Vagina (tissue), 2 donors: Measurements from ENCODE around the gene OPTC.

Experiments used
- POLR2A ChIP-seq, 2 donors: fragments of 450-650 bp; IDR thresholded peaks; one replicate each; pipeline ENCODE4 v1.6.1; 2017; ENCODE audit warnings: antibody characterized with exemption in 2 of 2, mild to moderate bottlenecking in 2 of 2, moderate library complexity in 2 of 2
- POLR2AphosphoS5 ChIP-seq, 2 donors: sonication (generic); formaldehyde crosslinking; IDR thresholded peaks; one replicate each; pipeline ENCODE4 v1.9.0; 2017; ENCODE audit warnings: antibody characterized with exemption in 2 of 2, mild to moderate bottlenecking in 2 of 2, low read depth in 1 of 2; ENCODE audit not compliant: insufficient read depth in 1 of 2
- TF ChIP-seq, protein P1 (sequence below), 3 experiments: fragments of 450-650 bp in 2 of 3; fragments of 200-600 bp in 1 of 3; sonication (generic) in 1 of 3; IDR thresholded peaks; one replicate each; pipeline ENCODE4 v1.5.1; 2017 to 2019; ENCODE audit warnings: antibody characterized with exemption in 3 of 3, mild to moderate bottlenecking in 2 of 3, moderate library complexity in 2 of 3

DNA sequence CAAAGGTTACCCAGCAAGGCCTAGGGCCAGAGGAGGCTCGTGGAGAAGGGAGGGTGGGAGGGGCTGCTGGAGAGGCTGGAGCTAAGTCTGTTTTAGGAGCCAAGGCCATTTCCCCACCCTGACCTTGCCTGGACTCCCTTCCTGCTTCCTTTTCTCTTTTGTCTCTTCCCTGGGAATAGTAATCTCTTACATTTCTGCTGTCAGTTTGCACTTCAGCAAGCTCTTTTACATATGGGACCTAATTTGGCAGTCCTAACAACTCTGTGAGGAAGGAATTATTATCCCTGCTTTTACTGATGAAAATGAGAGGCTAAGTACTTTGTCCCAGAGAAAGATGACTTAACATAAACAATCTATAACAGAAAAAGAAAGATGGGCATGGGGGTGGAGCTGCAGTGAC is 13.8 kb downstream of the OPTC start:
- no peak for TF ChIP-seq POLR2A (IDR thresholded peaks at IDR 0.05)
- TF ChIP-seq, protein P1, sequence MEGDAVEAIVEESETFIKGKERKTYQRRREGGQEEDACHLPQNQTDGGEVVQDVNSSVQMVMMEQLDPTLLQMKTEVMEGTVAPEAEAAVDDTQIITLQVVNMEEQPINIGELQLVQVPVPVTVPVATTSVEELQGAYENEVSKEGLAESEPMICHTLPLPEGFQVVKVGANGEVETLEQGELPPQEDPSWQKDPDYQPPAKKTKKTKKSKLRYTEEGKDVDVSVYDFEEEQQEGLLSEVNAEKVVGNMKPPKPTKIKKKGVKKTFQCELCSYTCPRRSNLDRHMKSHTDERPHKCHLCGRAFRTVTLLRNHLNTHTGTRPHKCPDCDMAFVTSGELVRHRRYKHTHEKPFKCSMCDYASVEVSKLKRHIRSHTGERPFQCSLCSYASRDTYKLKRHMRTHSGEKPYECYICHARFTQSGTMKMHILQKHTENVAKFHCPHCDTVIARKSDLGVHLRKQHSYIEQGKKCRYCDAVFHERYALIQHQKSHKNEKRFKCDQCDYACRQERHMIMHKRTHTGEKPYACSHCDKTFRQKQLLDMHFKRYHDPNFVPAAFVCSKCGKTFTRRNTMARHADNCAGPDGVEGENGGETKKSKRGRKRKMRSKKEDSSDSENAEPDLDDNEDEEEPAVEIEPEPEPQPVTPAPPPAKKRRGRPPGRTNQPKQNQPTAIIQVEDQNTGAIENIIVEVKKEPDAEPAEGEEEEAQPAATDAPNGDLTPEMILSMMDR (IDR thresholded peaks at IDR 0.05), result no peak
- TF ChIP-seq POLR2AphosphoS5 (IDR thresholded peaks at IDR 0.05; ENCODE audit: insufficient read depth in 1 of 2, low read depth in 1 of 2), result no peak
